Measurements from ENCODE around the gene SSR1. TPM values are rescaled to one million over a fixed set of nuclear protein-coding genes. Genes with fewer than 3 reads are reported as not detected.

The SSR1 gene
- total RNA-seq, 4 donors from 2014 or later, result 39.5 to 122 (median 80.8) TPM

- Histone ChIP-seq H3K4me1 (peaks cover 7 to 38% (median 24%) of the 10 kb centered on the region in 3 donors), H3K4me3 (no peak overlapping the region), H3K27ac (no peak overlapping the region), H3K9me3 (no peaks in the 10 kb centered on the region), H3K27me3 (no peaks in the 10 kb centered on the region), H3K36me3 (peaks cover 37 to 97% (median 46%) of the 10 kb centered on the region in 3 donors)
- intact Hi-C loops (cut with DNase I), result no loop called here
- DNase-seq, result no peak
- 90 to 100% methylated on average over 3 to 4 of the region's 37 CpGs for WGBS, 2 donors
- no peak for TF ChIP-seq CTCF (IDR thresholded peaks at IDR 0.05)
- TF ChIP-seq POLR2A (IDR thresholded peaks at IDR 0.05), result no peak
Observed at GRCh38 chr6:7230956-7231713, 81.9 kb downstream of the SSR1 start.

- Histone ChIP-seq H3K27ac (no peak overlapping the region), H3K27me3 (no peaks in the 10 kb centered on the region), H3K36me3 (peaks cover 38 to 97% (median 51%) of the 10 kb centered on the region in 3 donors), H3K4me3 (no peak overlapping the region), H3K9me3 (no peaks in the 10 kb centered on the region), H3K4me1 (peaks cover 0 to 30% (median 16%) of the 10 kb centered on the region in 3 donors)
- TF ChIP-seq CTCF (IDR thresholded peaks at IDR 0.05) (no peak), POLR2A (IDR thresholded peaks at IDR 0.05) (no peak)
- intact Hi-C loops (cut with DNase I), result no loop called here
- 100% methylated on average over 3 of the region's 39 CpGs; no CpG with 5 or more reads in 1 of the 2 donors for whole genome bisulfite sequencing, 2 donors
- no peak for DNase-seq
Observed at GRCh38 chr6:7230327-7230691, 82.7 kb downstream of the SSR1 start.

- Histone ChIP-seq H3K36me3 (peaks cover 44 to 97% (median 51%) of the 10 kb centered on the region in 3 donors), H3K4me3 (no peak overlapping the region), H3K4me1 (peaks cover 0 to 24% (median 9%) of the 10 kb centered on the region in 3 donors), H3K9me3 (no peaks in the 10 kb centered on the region), H3K27ac (no peak overlapping the region), H3K27me3 (no peaks in the 10 kb centered on the region)
- intact Hi-C loops (cut with DNase I), result no loop called here
- no peak for DNase-seq
- WGBS, 2 donors, result 67 to 93% methylated on average over 5 to 23 of the region's 62 CpGs
- TF ChIP-seq POLR2A (IDR thresholded peaks at IDR 0.05), result no peak
- TF ChIP-seq CTCF (IDR thresholded peaks at IDR 0.05), result no peak
Observed at GRCh38 chr6:7229376-7230326, 83.3 kb downstream of the SSR1 start.

GRCh38 chr6:7228662-7229375 is 84.2 kb downstream of the SSR1 start:
- no peak for DNase-seq
- Histone ChIP-seq H3K36me3 (peaks cover 45 to 97% (median 51%) of the 10 kb centered on the region in 3 donors), H3K27ac (no peak overlapping the region), H3K4me1 (peaks cover 0 to 17% (median 8%) of the 10 kb centered on the region in 3 donors), H3K9me3 (no peaks in the 10 kb centered on the region), H3K27me3 (no peaks in the 10 kb centered on the region), H3K4me3 (no peak overlapping the region)
- WGBS, 2 donors, result 88 to 95% methylated on average over 11 to 13 of the region's 21 CpGs
- TF ChIP-seq CTCF (IDR thresholded peaks at IDR 0.05) (no peak), POLR2A (IDR thresholded peaks at IDR 0.05) (no peak)
- intact Hi-C loops (cut with DNase I), result no loop called here

Measured in esophagus squamous epithelium (tissue), 5 donors.